ENCODE measurements around the gene TALDO1.
A peak's percentile ranks its signal among the peaks of the same experiment; 100 is the strongest.

GRCh38 chr11:783581-784015, 36.3 kb downstream of the TALDO1 start:
- TF ChIP-seq REST (IDR thresholded peaks at IDR 0.05; ENCODE audit: unreplicated experiment): no peak
- TF ChIP-seq CTCF (conservative IDR thresholded peaks at IDR 0.05; ENCODE audit: low read depth in 2 of 2): peak; percentile 79 to 95
- no peak for TF ChIP-seq EZH2phosphoT487 (IDR thresholded peaks at IDR 0.05; ENCODE audit: unreplicated experiment)
- TF ChIP-seq POLR2AphosphoS5 (IDR thresholded peaks at IDR 0.05; ENCODE audit: low read depth): peak; percentile 41; the same call in 1 of the 2 replicates
- no peak for TF ChIP-seq EZH2 (IDR thresholded peaks at IDR 0.05; ENCODE audit: low read depth, unreplicated experiment)
- TF ChIP-seq CREB1 (CRISPR knock-in tag; IDR thresholded peaks at IDR 0.05; ENCODE audit: low read depth): no peak
- TF ChIP-seq STAT1 (IDR thresholded peaks at IDR 0.05; ENCODE audit: unreplicated experiment): no peak
- no peak for TF ChIP-seq JUNB (IDR thresholded peaks at IDR 0.05; ENCODE audit: unreplicated experiment)
- no peak for TF ChIP-seq ETS1 (IDR thresholded peaks at IDR 0.05)
- no peak for TF ChIP-seq NANOG (IDR thresholded peaks at IDR 0.05; ENCODE audit: borderline replicate concordance)
- no peak for TF ChIP-seq ZNF114 (CRISPR knock-in tag; IDR thresholded peaks at IDR 0.05)
- no peak for TF ChIP-seq ZNF331 (CRISPR knock-in tag; IDR thresholded peaks at IDR 0.05; ENCODE audit: low read depth)
- no peak for TF ChIP-seq ZNF462 (CRISPR knock-in tag; IDR thresholded peaks at IDR 0.05)
